A549 (cell line): ENCODE results near the gene DIP2C.

Experiments
- MAZ ChIP-seq: fragments of 150-350 bp; IDR thresholded peaks from 2 replicates; pipeline ENCODE4 v1.6.1; 2014; ENCODE audit warnings: antibody characterized with exemption, low read depth, low read length, borderline replicate concordance
- TF ChIP-seq, protein P1 (sequence below): fragments of >200 bp; sonication (Bioruptor Twin); formaldehyde crosslinking; IDR thresholded peaks from 3 replicates; pipeline ENCODE4 v1.5.1; 2016

DNA sequence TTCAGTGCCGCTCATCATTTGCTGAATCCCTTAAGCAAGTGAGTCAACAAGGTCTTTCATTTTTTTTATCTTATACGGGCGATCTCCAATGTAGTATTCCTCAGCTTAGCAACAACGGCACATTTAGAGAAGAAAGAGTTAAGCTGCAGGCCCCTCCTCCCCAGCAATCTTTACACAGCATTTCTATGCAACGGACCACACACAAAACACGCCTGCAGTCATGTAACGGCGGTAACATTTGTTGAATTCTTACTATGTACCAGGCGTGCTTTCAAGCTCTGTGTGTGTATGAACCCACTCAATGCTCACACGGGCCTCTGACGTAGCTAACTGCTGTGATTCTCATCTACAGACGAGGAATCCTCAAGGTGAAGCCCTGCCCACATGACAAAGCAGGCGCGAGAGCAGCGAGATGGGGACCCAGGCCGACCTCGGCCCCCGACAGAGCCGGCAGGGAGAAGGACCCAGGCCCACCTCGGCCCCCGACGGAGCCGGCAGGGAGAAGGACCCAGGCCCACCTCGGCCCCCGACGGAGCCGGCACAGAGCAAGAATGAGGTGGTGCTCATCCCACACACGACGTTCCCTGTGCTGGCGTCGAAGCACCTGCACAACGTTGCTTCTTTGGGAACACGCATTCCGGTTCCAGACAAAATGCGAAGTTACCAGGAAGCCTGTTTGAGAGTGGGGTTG lies 313.5 kb downstream of the DIP2C start:
- TF ChIP-seq, protein P1, sequence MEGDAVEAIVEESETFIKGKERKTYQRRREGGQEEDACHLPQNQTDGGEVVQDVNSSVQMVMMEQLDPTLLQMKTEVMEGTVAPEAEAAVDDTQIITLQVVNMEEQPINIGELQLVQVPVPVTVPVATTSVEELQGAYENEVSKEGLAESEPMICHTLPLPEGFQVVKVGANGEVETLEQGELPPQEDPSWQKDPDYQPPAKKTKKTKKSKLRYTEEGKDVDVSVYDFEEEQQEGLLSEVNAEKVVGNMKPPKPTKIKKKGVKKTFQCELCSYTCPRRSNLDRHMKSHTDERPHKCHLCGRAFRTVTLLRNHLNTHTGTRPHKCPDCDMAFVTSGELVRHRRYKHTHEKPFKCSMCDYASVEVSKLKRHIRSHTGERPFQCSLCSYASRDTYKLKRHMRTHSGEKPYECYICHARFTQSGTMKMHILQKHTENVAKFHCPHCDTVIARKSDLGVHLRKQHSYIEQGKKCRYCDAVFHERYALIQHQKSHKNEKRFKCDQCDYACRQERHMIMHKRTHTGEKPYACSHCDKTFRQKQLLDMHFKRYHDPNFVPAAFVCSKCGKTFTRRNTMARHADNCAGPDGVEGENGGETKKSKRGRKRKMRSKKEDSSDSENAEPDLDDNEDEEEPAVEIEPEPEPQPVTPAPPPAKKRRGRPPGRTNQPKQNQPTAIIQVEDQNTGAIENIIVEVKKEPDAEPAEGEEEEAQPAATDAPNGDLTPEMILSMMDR: no peak
- TF ChIP-seq MAZ: no peak
